Spleen (tissue), 7 donors: ENCODE data around the gene SLC12A1.

Experiments used
- POLR2AphosphoS5 ChIP-seq, 3 donors: sonication (generic); formaldehyde crosslinking; IDR thresholded peaks; one replicate each; pipeline ENCODE4 v1.5.1; 2017; ENCODE audit warnings: antibody characterized with exemption in 3 of 3
- TF ChIP-seq, protein P1 (sequence below), 11 experiments: fragments of 200-600 bp in 7 of 11; fragments of 450-650 bp in 4 of 11; sonication (generic) in 4 of 11; IDR thresholded peaks in 8 of 11; conservative IDR thresholded peaks in 3 of 11; 1 replicate in 7 of 11; 2 replicates in 4 of 11; pipeline versions ENCODE4 v1.4.0 to v1.8.0; 2016 to 2021; ENCODE audit warnings: antibody characterized with exemption in 11 of 11, inconsistent platforms in 4 of 11, mild to moderate bottlenecking in 1 of 11
- donor health status: DM: no; HTN: no; CAD: no; lungs with moderate emphysema.
- donor health status: DM: no; HTN: no; CAD: no.
- donor health status: DM: no; HTN: no; CAD: no.

GRCh38 chr15:48315041-48315440 is 108.9 kb downstream of the SLC12A1 start:
- TF ChIP-seq, protein P1, sequence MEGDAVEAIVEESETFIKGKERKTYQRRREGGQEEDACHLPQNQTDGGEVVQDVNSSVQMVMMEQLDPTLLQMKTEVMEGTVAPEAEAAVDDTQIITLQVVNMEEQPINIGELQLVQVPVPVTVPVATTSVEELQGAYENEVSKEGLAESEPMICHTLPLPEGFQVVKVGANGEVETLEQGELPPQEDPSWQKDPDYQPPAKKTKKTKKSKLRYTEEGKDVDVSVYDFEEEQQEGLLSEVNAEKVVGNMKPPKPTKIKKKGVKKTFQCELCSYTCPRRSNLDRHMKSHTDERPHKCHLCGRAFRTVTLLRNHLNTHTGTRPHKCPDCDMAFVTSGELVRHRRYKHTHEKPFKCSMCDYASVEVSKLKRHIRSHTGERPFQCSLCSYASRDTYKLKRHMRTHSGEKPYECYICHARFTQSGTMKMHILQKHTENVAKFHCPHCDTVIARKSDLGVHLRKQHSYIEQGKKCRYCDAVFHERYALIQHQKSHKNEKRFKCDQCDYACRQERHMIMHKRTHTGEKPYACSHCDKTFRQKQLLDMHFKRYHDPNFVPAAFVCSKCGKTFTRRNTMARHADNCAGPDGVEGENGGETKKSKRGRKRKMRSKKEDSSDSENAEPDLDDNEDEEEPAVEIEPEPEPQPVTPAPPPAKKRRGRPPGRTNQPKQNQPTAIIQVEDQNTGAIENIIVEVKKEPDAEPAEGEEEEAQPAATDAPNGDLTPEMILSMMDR (IDR thresholded peaks at IDR 0.05 in 8 of 11, conservative IDR thresholded peaks at IDR 0.05 in 3 of 11), result no peak
- no peak for TF ChIP-seq POLR2AphosphoS5 (IDR thresholded peaks at IDR 0.05)
